ENCODE data around the gene ASMTL.
"Not testable (repeated sequence)": the region's sequence is repeated elsewhere in the genome, so short reads cannot be mapped to it uniquely, and the experiment has no call there.

The ASMTL gene

GRCh38 chrX:1452516-1453394 lies at the start of gene ASMTL:
Gene ASMTL, minus strand, starts transcription at chrX:1452909. Its CDS starts 69 bp downstream, at chrX:1452840.
- DNase-seq = no peak

GRCh38 chrX:1502241-1502640 lies 49.5 kb upstream of the ASMTL start:
- no peak for DNase-seq

- no peak for DNase-seq
Observed at GRCh38 chrX:1500701-1501624, 48.3 kb upstream of the ASMTL start.

- no peak for DNase-seq
Observed at GRCh38 chrX:1496076-1496475, 43.4 kb upstream of the ASMTL start.

GRCh38 chrX:1493877-1494510 lies 41.3 kb upstream of the ASMTL start:
- DNase-seq = no peak

GRCh38 chrX:1493412-1493811 lies 40.7 kb upstream of the ASMTL start:
- DNase-seq = no peak

- no peak for DNase-seq
Observed at GRCh38 chrX:1492421-1493012, 39.8 kb upstream of the ASMTL start.

- DNase-seq = no peak
Observed at GRCh38 chrX:1491851-1492349, 39.2 kb upstream of the ASMTL start.

GRCh38 chrX:1491248-1491647 lies 38.5 kb upstream of the ASMTL start:
- not testable (repeated sequence) for DNase-seq

GRCh38 chrX:1490723-1491122 lies 38.0 kb upstream of the ASMTL start:
- not testable (repeated sequence) for DNase-seq

GRCh38 chrX:1489354-1489753 lies 36.6 kb upstream of the ASMTL start:
- DNase-seq = not testable (repeated sequence)

GRCh38 chrX:1488745-1489144 lies 36.0 kb upstream of the ASMTL start:
- DNase-seq = no peak

- no peak for DNase-seq
Observed at GRCh38 chrX:1488141-1488540, 35.4 kb upstream of the ASMTL start.

- DNase-seq = no peak
Observed at GRCh38 chrX:1487401-1487800, 34.7 kb upstream of the ASMTL start.

- DNase-seq = no peak
Observed at GRCh38 chrX:1486749-1487361, 34.1 kb upstream of the ASMTL start.

GRCh38 chrX:1486177-1486576 lies 33.5 kb upstream of the ASMTL start:
- no peak for DNase-seq

GRCh38 chrX:1485033-1485432 lies 32.3 kb upstream of the ASMTL start:
- DNase-seq = no peak

GRCh38 chrX:1484638-1485019 lies 31.9 kb upstream of the ASMTL start:
- no peak for DNase-seq

GRCh38 chrX:1483843-1484637 lies 31.3 kb upstream of the ASMTL start:
- no peak for DNase-seq

GRCh38 chrX:1482530-1482928 lies 29.8 kb upstream of the ASMTL start:
- not testable (repeated sequence) for DNase-seq

All from DMS79 treated with DMSO at 0.1 percent for 48 hours (cell line).